GM12878 (cell line): Measurements from ENCODE around the gene SECTM1. TPM values are rescaled to one million over a fixed set of nuclear protein-coding genes. Genes with fewer than 3 reads are reported as not detected.

Experiments used
- ATAC-seq: fragments of 200-7000 bp; cut with Tn5 transposase; 3 replicates; pipeline ENCODE4 v1.9.1; 2020; ENCODE audit warnings: mild to moderate bottlenecking, moderate library complexity
- BruUV-seq: library from RNA; stranded (reverse); fragments of 400-500 nt; replicated peaks from 2 replicates; lab custom pipeline; 2021; lab: Mats Ljungman, UMichigan
- CTCF ChIA-PET: fragments of 300-600 bp; sonication (Branson Sonifier 250); formaldehyde crosslinking; extraction: SDS; loops from one replicate; lab custom pipeline; 2021; ENCODE audit warnings: inconsistent platforms; lab: Yijun Ruan, JAX
- POLR2A ChIA-PET: fragments of 350-600 bp; formaldehyde crosslinking; extraction: SDS; loops from one replicate; lab custom pipeline; 2021; ENCODE audit warnings: inconsistent platforms; lab: Charles Lee
- RAD21 ChIA-PET: fragments of 300-600 bp; sonication (Branson Sonifier 250); formaldehyde crosslinking; loops from one replicate; lab custom pipeline; 2023; ENCODE audit warnings: antibody characterized with exemption; ENCODE audit not compliant: unreplicated experiment; lab: Charles Lee
- SMC1A ChIA-PET: fragments of 300-600 bp; sonication (Branson Sonifier 250); formaldehyde crosslinking; loops from one replicate; lab custom pipeline; 2023; ENCODE audit not compliant: unreplicated experiment, uncharacterized antibody; lab: Charles Lee
- DNase-seq: peaks from one replicate; pipeline ENCODE4 v3.0.0-alpha.2; 2011; ENCODE audit warnings: low read depth, low spot score
- FAIRE-seq: peaks from 3 replicates; lab custom pipeline; 2011; peaks lifted over from hg19 to GRCh38; lab: Jason Lieb, UNC
- H2AFZ ChIP-seq: 2 replicates; pipeline ENCODE4 v1.6.0; 2011; ENCODE audit warnings: low read depth, low read length, control low read depth; ENCODE audit not compliant: control insufficient read depth
- H3K27ac ChIP-seq: 2 replicates; pipeline ENCODE4 v1.5.1; 2011; ENCODE audit warnings: control low read depth; ENCODE audit not compliant: control insufficient read depth, insufficient read depth
- H3K27me3 ChIP-seq, 2 experiments: replicated peaks in 1 of 2; 2 replicates each; pipeline versions ENCODE4 v1.6.0 to v1.6.1; 2011; ENCODE audit warnings: low read length in 1 of 2; ENCODE audit not compliant: control insufficient read depth in 2 of 2, insufficient read depth in 2 of 2
- H3K36me3 ChIP-seq, 2 experiments: 2 replicates each; pipeline ENCODE4 v1.5.1; 2011; ENCODE audit warnings: low read length in 1 of 2; ENCODE audit not compliant: control insufficient read depth in 2 of 2, insufficient read depth in 2 of 2
- H3K4me1 ChIP-seq: 2 replicates; pipeline ENCODE4 v1.6.1; 2011; ENCODE audit warnings: mild to moderate bottlenecking, low read length, moderate library complexity, mixed read lengths; ENCODE audit not compliant: control insufficient read depth, insufficient read depth
- H3K4me2 ChIP-seq: 2 replicates; pipeline ENCODE4 v1.6.0; 2011; ENCODE audit warnings: control low read depth; ENCODE audit not compliant: control insufficient read depth, insufficient read depth
- H3K4me3 ChIP-seq: fragments of 200-600 bp; sonication (generic); 2 replicates; pipeline ENCODE4 v1.5.1; 2016
- H3K79me2 ChIP-seq: 2 replicates; pipeline ENCODE4 v1.6.0; 2011; ENCODE audit warnings: low read length; ENCODE audit not compliant: control insufficient read depth, insufficient read depth
- H3K9ac ChIP-seq: 2 replicates; pipeline ENCODE4 v1.8.0; 2011; ENCODE audit warnings: low read length, control low read depth, mixed read lengths; ENCODE audit not compliant: control insufficient read depth, insufficient read depth
- H3K9me3 ChIP-seq: replicated peaks from 3 replicates; pipeline ENCODE4 v1.5.1; 2011; ENCODE audit warnings: mild to moderate bottlenecking, low read length; ENCODE audit not compliant: control insufficient read depth, insufficient read depth
- H4K20me1 ChIP-seq: 2 replicates; pipeline ENCODE4 v1.6.0; 2011; ENCODE audit not compliant: control insufficient read depth, insufficient read depth
- ASH2L ChIP-seq: fragments of 300-600, 200-600 bp; sonication (generic); IDR thresholded peaks from 2 replicates; pipeline ENCODE4 v1.6.1; 2017; ENCODE audit warnings: low read depth, mild to moderate bottlenecking, borderline replicate concordance
- BMI1 ChIP-seq: fragments of 450-650 bp; IDR thresholded peaks from 2 replicates; pipeline ENCODE4 v1.6.1; 2016; ENCODE audit warnings: mild to moderate bottlenecking, moderate library complexity, borderline replicate concordance
- EZH2 ChIP-seq: IDR thresholded peaks from 2 replicates; pipeline ENCODE4 v1.6.1; 2012; ENCODE audit warnings: low read depth, mild to moderate bottlenecking, control low read depth, inconsistent platforms, low read length, borderline replicate concordance; ENCODE audit not compliant: control insufficient read depth
- KAT2A ChIP-seq: conservative IDR thresholded peaks from 2 replicates; pipeline ENCODE4 v1.6.1; 2011; ENCODE audit warnings: low read depth, low read length; ENCODE audit not compliant: control insufficient read depth
- MXI1 ChIP-seq: fragments of 150-350 bp; IDR thresholded peaks from 2 replicates; pipeline ENCODE4 v1.6.1; 2011; ENCODE audit warnings: low read depth, mild to moderate bottlenecking, inconsistent platforms, low read length, improper control_type of control experiment
- NFXL1 ChIP-seq: fragments of 450-650 bp; IDR thresholded peaks from 2 replicates; pipeline ENCODE4 v1.6.1; 2017; ENCODE audit warnings: antibody characterized with exemption, mild to moderate bottlenecking, borderline replicate concordance
- NFYA ChIP-seq: IDR thresholded peaks from 2 replicates; pipeline ENCODE4 v1.6.1; 2011; ENCODE audit warnings: low read depth, mild to moderate bottlenecking, low read length, improper control_type of control experiment, borderline replicate concordance
- NFYB ChIP-seq: IDR thresholded peaks from 2 replicates; pipeline ENCODE4 v1.6.1; 2011; ENCODE audit warnings: low read depth, mild to moderate bottlenecking, low read length, improper control_type of control experiment, moderate library complexity; ENCODE audit not compliant: insufficient read depth
- NRF1 ChIP-seq: conservative IDR thresholded peaks from 2 replicates; pipeline ENCODE4 v1.6.1; 2011; ENCODE audit warnings: mild to moderate bottlenecking, low read depth, low read length, improper control_type of control experiment
- PKNOX1 ChIP-seq: fragments of 450-650 bp; IDR thresholded peaks from 2 replicates; pipeline ENCODE4 v1.6.1; 2016; ENCODE audit warnings: mild to moderate bottlenecking
- RCOR1 ChIP-seq: conservative IDR thresholded peaks from 2 replicates; pipeline ENCODE4 v1.6.1; 2012; ENCODE audit warnings: low read depth, low read length, improper control_type of control experiment
- REST ChIP-seq: IDR thresholded peaks from 2 replicates; pipeline ENCODE4 v1.6.1; 2012; ENCODE audit warnings: mild to moderate bottlenecking, low read depth, low read length
- SMARCA5 ChIP-seq: fragments of 450-650 bp; IDR thresholded peaks from 2 replicates; pipeline ENCODE4 v1.6.1; 2017; ENCODE audit warnings: mild to moderate bottlenecking
- TCF7 ChIP-seq: IDR thresholded peaks from 2 replicates; pipeline ENCODE4 v1.6.1; 2014; ENCODE audit warnings: antibody characterized with exemption, borderline replicate concordance
- WGBS: methylation state at CpG from one replicate; pipeline ENCODE4 v1.1.6; 2016; ENCODE audit warnings: low lambda C conversion rate; ENCODE audit not compliant: insufficient replicate concordance, insufficient coverage; ENCODE audit errors: missing lambda C conversion rate; 5-methylcytosine and 5-hydroxymethylcytosine counted together
- in situ Hi-C: fragments of 300-500 bp; cut with MboI; formaldehyde crosslinking; loops from 9 replicates; pipeline ENCODE4 v1.14.3; 2018; ENCODE audit warnings: mixed read lengths
- intact Hi-C: fragments of 100-400 bp; cut with micrococcal nuclease; formaldehyde crosslinking; loops from one replicate; pipeline ENCODE4 v1.14.2; 2022; ENCODE audit not compliant: unreplicated experiment
- polyA plus RNA-seq, 11 experiments: library from polyadenylated mRNA; depleted of rRNA in 4 of 11; unstranded in 6 of 11; stranded (reverse) in 5 of 11; fragments of >200 nt; fragmentation: Nextera tagmentation in 4 of 11; fragmentation: Illumina TruSeq in 1 of 11; extraction: Ambion mirVana in 4 of 11; extraction: Trizol in 1 of 11; gene quantifications; 1 replicate in 1 of 11; 2 replicates in 10 of 11; pipeline versions ENCODE4 v1.2.1 to v1.2.3, GENCODE V29; 2011 to 2016; ENCODE audit warnings: inconsistent platforms in 2 of 11, missing spikeins in 2 of 11, low read depth in 1 of 11
- total RNA-seq, 4 experiments: library from RNA; depleted of rRNA in 3 of 4; stranded (reverse); fragments of >200 nt in 3 of 4; fragmentation: Illumina TruSeq in 1 of 4; extraction: Trizol in 1 of 4; gene quantifications; 2 replicates each; pipeline versions ENCODE4 v1.2.1 to v1.2.3, GENCODE V29; 2013 to 2021

SECTM1 gene
- total and polyA plus RNA-seq, 10 of the 15 experiments (the other 5 are each of a cell fraction or from before 2014, with no cell fraction given), result 0.10 to 0.13 (median 0.12) TPM; not detected in 7

- TF ChIP-seq EZH2, result 0 out of 2 replicates have a peak, but pooled peaks have one; percentile 30
- TF ChIP-seq RCOR1, result no peak
- no peak for TF ChIP-seq REST
- no peak for TF ChIP-seq NFXL1
- no peak for TF ChIP-seq KAT2A
Observed at GRCh38 chr17:82332669-82333278, 792 bp downstream of the SECTM1 start (continued).

- no peaks in the 10 kb centered on the region for H4K20me1 ChIP-seq
- TF ChIP-seq NFYA, result no peak
- no peak for TF ChIP-seq NFYB
- no peak for TF ChIP-seq MXI1
- TF ChIP-seq NRF1, result no peak
- no peak for TF ChIP-seq SMARCA5
- no peak for TF ChIP-seq PKNOX1
- no peak for TF ChIP-seq BMI1
- no peak for TF ChIP-seq TCF7
- TF ChIP-seq ASH2L, result no peak
- in situ Hi-C loops, result no loop called here
- H3K4me1 ChIP-seq, result peaks cover 11% of the 10 kb centered on the region
- intact Hi-C loops, result no loop called here
- 76% methylated on average over 25 of the region's 25 CpGs for WGBS
- CTCF ChIA-PET, result interaction anchor here (1.4 kb wide), 1 partner anchor 19 kb away, joined by 4 read pairs; no protein-coding TSS in a partner anchor
- H3K27me3 ChIP-seq, result peaks cover 6 to 12% of the 10 kb centered on the region in 2 experiments; a peak in 3 of 4 replicates
- no peaks in the 10 kb centered on the region for H3K79me2 ChIP-seq
- no peak overlapping the region for H2AFZ ChIP-seq
- H3K27ac ChIP-seq, result no peak overlapping the region
- H3K4me2 ChIP-seq, result no peak overlapping the region
- SMC1A ChIA-PET, result interaction anchor here (0.9 kb wide), 1 partner anchor 30 kb away, joined by 3 read pairs; no protein-coding TSS in a partner anchor
- H3K9ac ChIP-seq, result no peak overlapping the region
- H3K9me3 ChIP-seq, result no peaks in the 10 kb centered on the region
- RAD21 ChIA-PET, result no interaction called here
- no TSS peak for BruUV-seq
- no peak overlapping the region for H3K4me3 ChIP-seq
- ATAC-seq (no peak), FAIRE-seq (no peak), DNase-seq (no peak)
- H3K36me3 ChIP-seq, result no peaks in the 10 kb centered on the region
- POLR2A ChIA-PET, result no interaction called here
Observed at GRCh38 chr17:82331345-82331939, 2.1 kb downstream of the SECTM1 start.
